ENCODE measurements around the gene ARHGEF17.

DNA sequence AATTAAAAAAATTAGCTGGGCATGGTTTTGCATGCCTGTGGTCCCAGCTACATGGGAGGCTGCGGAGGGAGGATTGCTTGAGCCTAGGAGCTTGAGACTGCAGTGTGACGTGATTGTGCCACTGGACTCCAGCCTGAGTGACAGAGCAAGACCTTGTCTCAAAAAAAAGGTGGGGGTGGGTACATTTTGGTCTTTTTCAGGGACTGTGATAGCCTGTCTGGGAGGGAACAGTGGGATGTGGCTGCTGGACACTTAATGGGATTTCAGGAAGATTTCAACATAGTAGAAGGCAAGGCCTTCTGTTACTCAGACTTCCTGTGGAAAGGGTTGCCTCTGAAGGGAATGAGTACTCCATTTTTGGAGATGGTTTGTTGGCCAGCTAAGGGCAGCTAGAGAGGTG, 108.7 kb downstream of the ARHGEF17 start:
- TF ChIP-seq, protein P1, sequence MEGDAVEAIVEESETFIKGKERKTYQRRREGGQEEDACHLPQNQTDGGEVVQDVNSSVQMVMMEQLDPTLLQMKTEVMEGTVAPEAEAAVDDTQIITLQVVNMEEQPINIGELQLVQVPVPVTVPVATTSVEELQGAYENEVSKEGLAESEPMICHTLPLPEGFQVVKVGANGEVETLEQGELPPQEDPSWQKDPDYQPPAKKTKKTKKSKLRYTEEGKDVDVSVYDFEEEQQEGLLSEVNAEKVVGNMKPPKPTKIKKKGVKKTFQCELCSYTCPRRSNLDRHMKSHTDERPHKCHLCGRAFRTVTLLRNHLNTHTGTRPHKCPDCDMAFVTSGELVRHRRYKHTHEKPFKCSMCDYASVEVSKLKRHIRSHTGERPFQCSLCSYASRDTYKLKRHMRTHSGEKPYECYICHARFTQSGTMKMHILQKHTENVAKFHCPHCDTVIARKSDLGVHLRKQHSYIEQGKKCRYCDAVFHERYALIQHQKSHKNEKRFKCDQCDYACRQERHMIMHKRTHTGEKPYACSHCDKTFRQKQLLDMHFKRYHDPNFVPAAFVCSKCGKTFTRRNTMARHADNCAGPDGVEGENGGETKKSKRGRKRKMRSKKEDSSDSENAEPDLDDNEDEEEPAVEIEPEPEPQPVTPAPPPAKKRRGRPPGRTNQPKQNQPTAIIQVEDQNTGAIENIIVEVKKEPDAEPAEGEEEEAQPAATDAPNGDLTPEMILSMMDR (IDR thresholded peaks at IDR 0.05; ENCODE audit: control extremely low read depth in 1 of 3, insufficient read depth in 1 of 3, low read depth in 1 of 3, low read length in 3 of 3): no peak
- TF ChIP-seq JUND (IDR thresholded peaks at IDR 0.05; ENCODE audit: low read length): no peak

All from H1 (cell line).